HK-2 (cell line): ENCODE data around the gene CRYBG3.
"Not testable (repeated sequence)": the region's sequence is repeated elsewhere in the genome, so short reads cannot be mapped to it uniquely, and the experiment has no call there.

Experiments
- DNase-seq: peaks from one replicate; pipeline ENCODE4 v3.0.0-alpha.2; 2018; ENCODE audit not compliant: unreplicated experiment

Gene CRYBG3

GRCh38 chr3:97821774-97822358 lies at the start of gene CRYBG3:
TSS of gene CRYBG3 (plus strand) at chr3:97822011. CDS start at chr3:97822207, 196 bp downstream.
- DNase-seq = peak; percentile 86

DNA sequence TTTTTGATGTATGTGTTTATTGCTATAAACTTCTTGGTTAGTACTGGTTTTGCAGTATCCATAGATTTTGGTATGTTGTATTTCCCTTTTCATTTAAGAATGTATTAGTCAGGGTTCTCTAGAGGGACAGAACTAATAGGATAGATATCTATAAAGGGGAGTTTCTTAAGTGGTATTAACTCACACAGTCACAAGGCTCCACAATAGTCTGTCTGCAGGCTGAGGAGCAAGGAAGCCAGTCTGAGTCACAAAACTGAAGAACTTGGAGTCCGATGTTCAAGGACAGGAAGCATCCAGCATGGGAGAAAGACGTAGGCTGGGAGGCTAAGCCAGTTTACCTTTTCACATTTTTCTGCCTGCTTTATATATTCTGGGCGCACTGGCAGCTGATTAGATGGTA lies 48.9 kb upstream of the CRYBG3 start:
- no peak for DNase-seq

- DNase-seq = no peak
These were observed 43.7 kb upstream of the CRYBG3 start for GRCh38 chr3:97778152-97778551.

DNA sequence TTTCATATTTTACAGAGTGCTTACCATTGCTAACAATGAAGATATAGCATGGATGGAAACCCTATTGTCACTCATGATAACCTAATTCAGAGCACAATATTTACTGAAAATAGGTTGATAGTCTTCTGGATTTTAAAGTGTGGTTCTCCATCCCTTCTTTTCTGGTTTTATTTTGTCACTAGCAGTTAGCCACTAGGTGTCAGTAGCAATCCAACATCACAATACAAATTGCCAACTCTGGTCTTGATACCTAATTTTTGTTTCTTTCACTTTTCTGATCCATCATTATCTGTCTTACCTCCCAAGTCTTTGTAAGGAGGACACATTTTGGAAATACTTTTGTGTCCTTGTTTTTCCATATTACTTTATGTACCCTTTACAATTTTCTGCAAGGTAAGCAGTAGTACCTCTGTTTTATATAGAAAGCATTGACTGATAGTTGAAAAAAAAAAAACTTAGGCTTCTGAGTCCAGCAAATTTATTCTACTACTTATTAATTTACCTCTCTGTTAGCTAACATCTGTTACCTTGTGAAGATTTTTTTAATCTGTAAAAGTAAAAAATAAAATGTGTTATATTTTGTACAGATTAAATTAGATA lies 28.3 kb upstream of the CRYBG3 start:
- no peak for DNase-seq

DNA sequence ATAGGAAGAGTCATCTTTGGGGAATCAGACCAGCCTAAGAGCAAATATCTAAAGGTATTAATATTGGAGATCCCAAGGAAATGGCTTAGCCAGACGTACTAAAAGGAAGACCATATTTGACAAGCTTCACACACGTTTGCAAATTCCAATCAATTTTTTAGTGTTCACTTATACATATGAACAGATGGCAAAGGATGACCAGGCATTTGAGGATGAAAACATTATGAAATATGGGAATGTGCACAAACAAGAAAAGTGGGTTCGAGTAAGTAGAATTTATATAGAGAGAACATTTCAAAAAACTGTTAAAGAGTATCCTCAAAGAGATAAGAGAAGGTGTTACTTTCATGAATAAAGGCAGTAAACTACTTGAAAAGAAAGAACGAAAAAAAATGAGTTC lies 25.9 kb upstream of the CRYBG3 start:
- DNase-seq = no peak

GRCh38 chr3:97804471-97804870 lies 17.3 kb upstream of the CRYBG3 start:
- no peak for DNase-seq

DNA sequence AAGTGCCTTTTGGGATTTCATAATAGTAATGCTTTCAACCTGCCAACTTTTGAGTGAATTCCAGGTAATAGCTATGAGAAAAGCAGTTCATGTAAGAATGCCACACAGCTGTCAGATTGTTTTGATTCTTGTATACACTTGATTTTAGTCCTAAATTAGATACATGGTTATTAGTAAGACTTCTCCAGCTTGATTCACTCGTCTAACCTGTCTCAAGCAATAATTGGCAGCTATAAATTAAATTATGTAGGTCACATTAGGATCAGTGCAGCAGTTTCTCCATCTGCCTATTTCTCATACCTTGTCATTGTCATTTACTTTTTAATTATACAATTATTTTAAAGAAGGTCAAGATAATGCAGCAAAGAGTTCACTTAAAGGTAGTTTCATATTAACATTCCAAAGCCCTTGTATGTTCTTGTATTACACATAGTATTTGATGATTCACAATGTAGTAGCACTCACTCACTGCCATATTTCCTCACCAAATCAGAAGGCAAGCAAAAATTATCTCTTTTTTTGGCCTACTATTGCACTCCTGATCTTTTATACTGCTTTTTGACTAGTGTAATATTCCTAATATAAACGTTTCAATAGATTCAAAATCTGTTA lies 10.9 kb upstream of the CRYBG3 start:
- DNase-seq = no peak

- DNase-seq = peak; percentile 55
These were observed 6.5 kb upstream of the CRYBG3 start for GRCh38 chr3:97815149-97815917.

DNA sequence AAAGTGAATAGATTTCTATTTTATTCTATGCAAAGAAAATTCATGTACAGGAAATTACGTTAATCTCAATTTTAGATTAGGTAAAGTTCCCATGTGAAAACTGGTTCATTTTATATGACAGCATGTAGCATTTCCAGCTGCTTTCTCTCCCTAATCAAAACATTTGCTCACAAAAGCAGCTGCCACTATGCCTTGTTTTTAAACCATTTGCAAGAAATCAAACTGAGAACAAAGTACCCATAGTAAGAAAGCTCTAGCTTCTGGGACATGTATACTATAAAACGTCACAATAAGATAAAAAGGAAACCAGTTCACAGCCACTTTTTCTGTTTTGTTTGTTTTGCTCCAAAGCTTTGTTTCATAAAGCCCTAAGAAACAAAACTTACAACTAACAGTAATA lies 5.0 kb upstream of the CRYBG3 start:
- no peak for DNase-seq

DNA sequence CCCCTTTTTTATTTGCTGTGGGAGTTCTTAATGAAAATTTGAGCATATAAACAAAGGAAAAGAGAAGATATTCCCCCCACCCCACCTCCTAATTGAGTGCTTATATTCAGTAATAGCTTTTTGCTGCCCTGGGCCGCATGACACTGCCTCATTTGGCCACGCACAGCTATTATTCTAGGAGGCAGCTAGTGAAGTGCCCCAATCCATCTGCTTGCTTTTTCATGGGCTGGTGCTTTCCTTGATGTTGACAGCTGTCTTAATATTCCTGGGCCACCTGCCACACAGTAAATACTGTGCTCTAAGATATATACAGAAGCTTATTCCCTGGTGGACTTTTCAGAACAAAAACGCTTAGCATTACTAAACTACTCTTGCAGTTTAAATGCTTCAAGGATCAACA lies 3.8 kb upstream of the CRYBG3 start:
- DNase-seq = no peak

GRCh38 chr3:97820780-97821179 lies 1.0 kb upstream of the CRYBG3 start:
- DNase-seq = no peak

- no peak for DNase-seq
These were observed 481 bp upstream of the CRYBG3 start for GRCh38 chr3:97821287-97821773.

- peak; percentile 58 for DNase-seq
These were observed 556 bp downstream of the CRYBG3 start for GRCh38 chr3:97822359-97822775.

DNA sequence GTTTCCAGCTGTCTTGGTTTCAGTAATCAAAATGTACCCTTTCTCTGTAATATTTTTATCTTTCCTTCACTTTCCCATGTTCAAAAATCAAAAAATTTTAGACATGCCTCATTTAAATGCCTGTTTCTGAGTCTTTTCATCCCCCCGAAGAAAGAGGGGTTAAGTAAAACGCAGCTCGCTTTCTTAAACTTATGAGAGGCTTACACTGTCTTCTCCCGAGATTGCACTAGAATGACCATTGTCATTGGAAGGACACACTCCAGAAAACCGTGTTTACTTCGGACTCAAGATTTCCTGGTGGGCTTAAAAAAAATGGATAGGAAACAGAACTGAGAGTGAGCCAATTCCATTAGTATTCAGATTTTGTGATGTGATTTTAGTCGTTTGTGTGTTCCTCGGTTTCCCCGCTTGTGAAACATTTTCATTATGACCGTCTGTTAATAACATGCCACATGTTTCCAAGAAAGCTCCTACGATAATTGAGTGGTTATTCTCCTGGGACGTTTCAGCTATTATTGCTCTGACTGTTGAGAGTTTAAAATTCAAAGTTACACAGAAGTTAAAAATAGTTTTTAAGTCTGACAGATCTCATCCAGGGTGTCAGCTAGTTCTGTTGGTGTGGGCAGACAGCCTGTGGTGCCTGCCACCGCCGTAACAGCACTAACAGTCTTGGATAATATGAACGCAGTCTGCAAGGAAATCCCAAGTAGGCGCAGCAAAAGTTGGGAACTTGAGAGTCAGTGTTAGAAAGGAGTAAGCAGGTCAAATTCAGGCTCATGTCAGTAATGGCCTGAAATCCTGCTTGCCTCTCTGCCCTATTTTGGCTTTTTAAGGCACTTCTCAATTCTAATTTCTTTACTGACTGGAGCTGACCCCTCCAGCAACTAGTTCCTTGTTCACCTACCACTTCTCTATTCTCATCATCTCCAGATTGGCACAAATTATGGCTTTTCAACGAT lies 1.5 kb downstream of the CRYBG3 start:
- no peak for DNase-seq

- DNase-seq = no peak
These were observed 3.3 kb downstream of the CRYBG3 start for GRCh38 chr3:97825101-97825500.

DNA sequence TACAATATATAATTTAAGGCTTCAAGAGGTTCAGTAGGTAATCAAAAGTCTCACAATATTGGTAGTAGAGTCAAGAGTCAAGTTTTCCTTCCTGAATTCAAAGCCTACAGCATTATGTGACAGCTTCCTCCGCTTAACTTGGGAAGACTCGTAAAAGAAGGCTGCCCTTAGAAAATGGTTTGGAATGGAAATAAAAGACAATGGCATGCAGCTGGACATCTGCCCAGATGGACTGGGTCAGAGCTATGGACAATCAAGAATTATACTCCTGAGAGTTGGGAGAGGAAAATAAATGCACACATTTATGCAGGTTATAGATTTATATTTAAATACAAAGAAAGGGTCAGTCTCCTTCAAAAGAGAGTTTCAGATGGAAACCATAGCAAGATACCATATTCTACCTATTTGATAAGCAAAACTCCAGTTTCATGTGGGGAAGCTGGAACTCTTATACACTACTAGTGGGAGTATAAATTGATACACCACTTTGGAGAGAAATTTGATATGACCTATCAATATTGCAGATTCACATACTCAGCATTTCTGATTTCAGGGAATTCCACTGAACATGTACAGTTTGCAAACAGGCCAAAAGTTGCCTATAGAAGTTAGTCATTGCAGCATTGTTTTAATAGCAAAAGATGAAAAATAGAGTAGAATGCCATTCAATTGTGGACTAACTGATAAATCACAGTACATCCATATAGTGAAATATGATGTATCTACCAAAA lies 6.1 kb downstream of the CRYBG3 start:
- no peak for DNase-seq

- DNase-seq = no peak
These were observed 7.4 kb downstream of the CRYBG3 start for GRCh38 chr3:97829198-97829597.

DNA sequence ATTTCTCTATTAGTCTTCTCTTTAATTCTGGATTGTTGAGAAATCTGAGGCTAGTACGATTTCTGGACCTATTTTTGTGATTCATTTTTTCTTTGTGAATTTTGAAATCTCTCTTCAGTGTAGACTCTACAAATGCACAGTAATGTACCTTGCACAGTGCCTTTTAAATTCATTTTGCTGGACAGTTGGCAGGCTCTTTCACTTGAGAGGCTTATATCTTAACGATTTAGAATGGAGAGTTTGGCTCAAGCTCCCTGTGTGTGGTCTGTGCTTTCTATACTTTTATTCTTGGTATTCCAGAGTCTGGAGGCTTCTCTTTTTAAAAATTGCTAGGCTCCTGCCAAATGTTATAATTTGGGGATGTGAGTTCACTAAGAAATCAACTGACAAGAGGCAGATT lies 8.8 kb downstream of the CRYBG3 start:
- no peak for DNase-seq

DNA sequence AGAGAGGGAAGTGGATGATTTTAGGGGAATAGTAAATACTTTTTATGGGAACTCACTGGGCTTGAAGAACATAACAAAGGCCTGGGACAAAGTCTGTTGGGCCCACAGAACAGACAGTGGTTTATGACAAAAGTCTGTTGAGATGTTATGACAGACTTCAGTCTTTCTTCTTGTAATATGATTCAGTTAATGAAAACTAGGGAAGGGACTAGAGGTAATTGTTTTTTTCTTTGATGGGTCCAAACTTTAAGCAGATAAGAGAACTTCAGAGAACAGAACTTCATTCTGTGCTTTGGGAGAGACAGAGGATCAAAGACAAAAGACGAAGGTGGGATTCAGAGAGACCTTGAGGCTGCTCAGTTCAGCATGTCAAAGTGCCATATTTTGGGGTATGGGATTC lies 9.3 kb downstream of the CRYBG3 start:
- no peak for DNase-seq

DNA sequence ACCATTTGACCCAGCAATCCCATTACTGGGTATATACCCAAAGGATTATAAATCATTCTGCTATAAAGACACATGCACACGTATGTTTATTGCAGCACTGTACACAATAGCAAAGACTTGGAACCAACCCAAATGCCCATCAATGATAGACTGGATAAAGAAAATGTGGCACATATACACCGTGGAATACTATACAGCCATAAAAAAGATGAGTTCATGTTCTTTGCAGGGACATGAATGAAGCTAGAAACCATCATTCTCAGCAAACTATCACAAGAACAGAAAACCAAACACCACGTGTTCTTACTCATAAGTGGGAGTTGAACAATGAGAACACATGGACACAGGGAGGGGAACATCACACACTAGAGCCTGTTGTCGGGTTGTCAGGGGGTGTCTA lies 11.4 kb downstream of the CRYBG3 start:
- DNase-seq = not testable (repeated sequence)

GRCh38 chr3:97835761-97836160 lies 13.9 kb downstream of the CRYBG3 start:
- no peak for DNase-seq
